ENCODE results near the gene STAMBP.

GRCh38 chr2:73821669-73822068 lies 7.1 kb upstream of the STAMBP start:
- TF ChIP-seq EP300 (IDR thresholded peaks at IDR 0.05; ENCODE audit: low read depth), result no peak
- no peak for TF ChIP-seq CTCF (IDR thresholded peaks at IDR 0.05)
